C4-2B (cell line): ENCODE results near the gene C4A.

Source experiments
- ZFX ChIP-seq: fragments of 450-650 bp; IDR thresholded peaks from 2 replicates; pipeline ENCODE4 v1.6.1; 2017
- TF ChIP-seq, protein P1 (sequence below): fragments of 450-650 bp; conservative IDR thresholded peaks from 2 replicates; pipeline ENCODE4 v1.5.1; 2017; ENCODE audit warnings: mild to moderate bottlenecking

GRCh38 chr6:31961616-31962015, 20.2 kb upstream of the C4A start:
- TF ChIP-seq, protein P1, sequence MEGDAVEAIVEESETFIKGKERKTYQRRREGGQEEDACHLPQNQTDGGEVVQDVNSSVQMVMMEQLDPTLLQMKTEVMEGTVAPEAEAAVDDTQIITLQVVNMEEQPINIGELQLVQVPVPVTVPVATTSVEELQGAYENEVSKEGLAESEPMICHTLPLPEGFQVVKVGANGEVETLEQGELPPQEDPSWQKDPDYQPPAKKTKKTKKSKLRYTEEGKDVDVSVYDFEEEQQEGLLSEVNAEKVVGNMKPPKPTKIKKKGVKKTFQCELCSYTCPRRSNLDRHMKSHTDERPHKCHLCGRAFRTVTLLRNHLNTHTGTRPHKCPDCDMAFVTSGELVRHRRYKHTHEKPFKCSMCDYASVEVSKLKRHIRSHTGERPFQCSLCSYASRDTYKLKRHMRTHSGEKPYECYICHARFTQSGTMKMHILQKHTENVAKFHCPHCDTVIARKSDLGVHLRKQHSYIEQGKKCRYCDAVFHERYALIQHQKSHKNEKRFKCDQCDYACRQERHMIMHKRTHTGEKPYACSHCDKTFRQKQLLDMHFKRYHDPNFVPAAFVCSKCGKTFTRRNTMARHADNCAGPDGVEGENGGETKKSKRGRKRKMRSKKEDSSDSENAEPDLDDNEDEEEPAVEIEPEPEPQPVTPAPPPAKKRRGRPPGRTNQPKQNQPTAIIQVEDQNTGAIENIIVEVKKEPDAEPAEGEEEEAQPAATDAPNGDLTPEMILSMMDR, result no peak
- TF ChIP-seq ZFX, result no peak
